H9 (cell line): ENCODE measurements around the gene PRSS16. TPM values are rescaled to one million over a fixed set of nuclear protein-coding genes. Genes with fewer than 3 reads are reported as not detected.

ENCODE experiments used
- DNase-seq: peaks from one replicate; pipeline ENCODE4 v3.0.0-alpha.2; 2017
- H2AFZ ChIP-seq: one replicate; pipeline ENCODE4 v1.6.1; 2013; ENCODE audit warnings: mild to moderate bottlenecking, low read length, control low read depth, moderate library complexity
- H2AK5ac ChIP-seq: 2 replicates; pipeline ENCODE4 v1.6.1; 2013; ENCODE audit warnings: low read length, control low read depth, mixed read lengths; ENCODE audit not compliant: insufficient read length
- H2BK120ac ChIP-seq: one replicate; pipeline ENCODE4 v1.6.1; 2013; ENCODE audit warnings: low read depth, mild to moderate bottlenecking, low read length, control low read depth, inconsistent platforms; ENCODE audit not compliant: poor library complexity, severe bottlenecking
- H2BK12ac ChIP-seq: 2 replicates; pipeline ENCODE4 v1.6.1; 2013; ENCODE audit warnings: low read length, control low read depth, mixed read lengths, low read depth; ENCODE audit not compliant: insufficient read length
- H2BK15ac ChIP-seq: 2 replicates; pipeline ENCODE4 v1.6.1; 2013; ENCODE audit warnings: low read depth, low read length, control low read depth
- H2BK20ac ChIP-seq: one replicate; pipeline ENCODE4 v1.6.1; 2013; ENCODE audit warnings: low read depth, mild to moderate bottlenecking, low read length, control low read depth, inconsistent platforms; ENCODE audit not compliant: poor library complexity, severe bottlenecking
- H2BK5ac ChIP-seq: 2 replicates; pipeline ENCODE4 v1.6.1; 2013; ENCODE audit warnings: low read length, control low read depth, mixed read lengths; ENCODE audit not compliant: insufficient read length
- H3K14ac ChIP-seq: 2 replicates; pipeline ENCODE4 v1.6.1; 2013; ENCODE audit warnings: low read length, control low read depth; ENCODE audit not compliant: insufficient read depth
- H3K18ac ChIP-seq: 2 replicates; pipeline ENCODE4 v1.6.1; 2013; ENCODE audit warnings: low read depth, mild to moderate bottlenecking, mixed read lengths, low read length, control low read depth; ENCODE audit not compliant: insufficient read length
- H3K23ac ChIP-seq: 2 replicates; pipeline ENCODE4 v1.6.1; 2013; ENCODE audit warnings: low read length, control low read depth, mixed read lengths, low read depth; ENCODE audit not compliant: insufficient read length
- H3K23me2 ChIP-seq: 2 replicates; pipeline ENCODE4 v1.6.1; 2013; ENCODE audit warnings: low read depth, mild to moderate bottlenecking, mixed read lengths, low read length, control low read depth; ENCODE audit not compliant: insufficient read length, poor library complexity, severe bottlenecking
- H3K27ac ChIP-seq: 2 replicates; pipeline ENCODE4 v1.5.1; 2013; ENCODE audit warnings: low read length, control low read depth, mixed read lengths, low read depth; ENCODE audit not compliant: insufficient read length
- H3K27me3 ChIP-seq: 2 replicates; pipeline ENCODE4 v1.6.1; 2013; ENCODE audit warnings: low read length, control low read depth, inconsistent platforms; ENCODE audit not compliant: insufficient read depth
- H3K4ac ChIP-seq: 2 replicates; pipeline ENCODE4 v1.6.1; 2013; ENCODE audit warnings: low read depth, mild to moderate bottlenecking, control low read depth, inconsistent platforms, low read length, moderate library complexity
- H3K4me1 ChIP-seq: 2 replicates; pipeline ENCODE4 v1.6.1; 2013; ENCODE audit warnings: low read length, control low read depth, inconsistent platforms; ENCODE audit not compliant: insufficient read depth
- H3K4me2 ChIP-seq: 2 replicates; pipeline ENCODE4 v1.6.1; 2013; ENCODE audit warnings: low read length, control low read depth, mixed read lengths; ENCODE audit not compliant: insufficient read length, insufficient read depth
- H3K56ac ChIP-seq: 2 replicates; pipeline ENCODE4 v1.6.1; 2013; ENCODE audit warnings: low read depth, mild to moderate bottlenecking, mixed read lengths, low read length, control low read depth; ENCODE audit not compliant: insufficient read length
- H3K79me1 ChIP-seq: 2 replicates; pipeline ENCODE4 v1.6.1; 2013; ENCODE audit warnings: low read depth, mild to moderate bottlenecking, moderate library complexity, low read length, control low read depth, inconsistent platforms; ENCODE audit not compliant: insufficient read depth, poor library complexity, severe bottlenecking
- H3K79me2 ChIP-seq: 2 replicates; pipeline ENCODE4 v1.6.1; 2013; ENCODE audit warnings: low read length, control low read depth, inconsistent platforms; ENCODE audit not compliant: insufficient read depth
- H3K9ac ChIP-seq: 2 replicates; pipeline ENCODE4 v1.6.1; 2013; ENCODE audit warnings: low read length, control low read depth, mixed read lengths; ENCODE audit not compliant: insufficient read length; ENCODE audit errors: extremely low read depth
- H3K9me3 ChIP-seq: one replicate; pipeline ENCODE4 v1.6.1; 2013; ENCODE audit warnings: low read depth, low read length, inconsistent platforms; ENCODE audit not compliant: control insufficient read depth
- H3T11ph ChIP-seq: one replicate; pipeline ENCODE4 v1.6.1; 2013; ENCODE audit warnings: mild to moderate bottlenecking, low read length, control low read depth, inconsistent platforms
- H4K20me1 ChIP-seq: one replicate; pipeline ENCODE4 v1.6.1; 2013; ENCODE audit not compliant: control insufficient read depth, insufficient read length, insufficient read depth
- H4K5ac ChIP-seq: 2 replicates; pipeline ENCODE4 v1.6.1; 2013; ENCODE audit warnings: low read depth, mild to moderate bottlenecking, mixed read lengths, low read length, control low read depth; ENCODE audit not compliant: insufficient read length
- H4K8ac ChIP-seq: replicated peaks from 2 replicates; pipeline ENCODE4 v1.6.1; 2013; ENCODE audit warnings: low read length, control low read depth, mixed read lengths, low read depth; ENCODE audit not compliant: insufficient read length
- H4K91ac ChIP-seq: 2 replicates; pipeline ENCODE4 v1.6.1; 2013; ENCODE audit warnings: low read depth, mild to moderate bottlenecking, moderate library complexity, mixed read lengths, low read length, control low read depth; ENCODE audit not compliant: insufficient read length
- H3K27ac Mint-ChIP-seq, 3 experiments: 2 replicates in 2 of 3; 3 replicates in 1 of 3; pipeline ENCODE4 v1.8.0; 2020 to 2021; ENCODE audit warnings: mixed read lengths in 3 of 3, mild to moderate bottlenecking in 1 of 3, moderate library complexity in 1 of 3
- H3K27me3 Mint-ChIP-seq: 2 replicates; pipeline ENCODE4 v1.8.0; 2021; ENCODE audit warnings: low read depth, mild to moderate bottlenecking, moderate library complexity, mixed read lengths
- H3K36me3 Mint-ChIP-seq, 3 experiments: 2 replicates in 2 of 3; 3 replicates in 1 of 3; pipeline ENCODE4 v1.8.0; 2020 to 2021; ENCODE audit warnings: low read depth in 3 of 3, mixed read lengths in 3 of 3; ENCODE audit not compliant: insufficient read depth in 1 of 3
- H3K4me1 Mint-ChIP-seq, 2 experiments: 2 replicates each; pipeline ENCODE4 v1.8.0; 2020; ENCODE audit warnings: mixed read lengths in 2 of 2
- H3K4me3 Mint-ChIP-seq, 2 experiments: 2 replicates in 1 of 2; 3 replicates in 1 of 2; pipeline ENCODE4 v1.8.0; 2020 to 2021; ENCODE audit warnings: mild to moderate bottlenecking in 2 of 2, mixed read lengths in 2 of 2, moderate library complexity in 1 of 2
- H3K9me3 Mint-ChIP-seq, 2 experiments: 2 replicates in 1 of 2; 3 replicates in 1 of 2; pipeline ENCODE4 v1.8.0; 2020; ENCODE audit warnings: mild to moderate bottlenecking in 2 of 2, mixed read lengths in 2 of 2, moderate library complexity in 1 of 2
- WGBS: extraction: QIAGEN DNeasy Blood & Tissue Kit; methylation state at CpG from one replicate; pipeline ENCODE4 v1.1.7; 2013; ENCODE audit warnings: missing lambda C conversion rate, low lambda C conversion rate, mixed read lengths; ENCODE audit not compliant: insufficient read length; ENCODE audit errors: extremely low coverage; 5-methylcytosine and 5-hydroxymethylcytosine counted together
- total RNA-seq: library from RNA; stranded (reverse); gene quantifications from 2 replicates; pipeline ENCODE4 v1.2.1, GENCODE V29; 2021
- TF ChIP-seq, protein P1 (sequence below): fragments of 200-600 bp; sonication (generic); conservative IDR thresholded peaks from 3 replicates; pipeline ENCODE4 v1.8.0; 2021; ENCODE audit warnings: antibody characterized with exemption, mild to moderate bottlenecking

PRSS16 gene
- total RNA-seq, 1 experiment from 2014 or later: 14.8 TPM

DNA sequence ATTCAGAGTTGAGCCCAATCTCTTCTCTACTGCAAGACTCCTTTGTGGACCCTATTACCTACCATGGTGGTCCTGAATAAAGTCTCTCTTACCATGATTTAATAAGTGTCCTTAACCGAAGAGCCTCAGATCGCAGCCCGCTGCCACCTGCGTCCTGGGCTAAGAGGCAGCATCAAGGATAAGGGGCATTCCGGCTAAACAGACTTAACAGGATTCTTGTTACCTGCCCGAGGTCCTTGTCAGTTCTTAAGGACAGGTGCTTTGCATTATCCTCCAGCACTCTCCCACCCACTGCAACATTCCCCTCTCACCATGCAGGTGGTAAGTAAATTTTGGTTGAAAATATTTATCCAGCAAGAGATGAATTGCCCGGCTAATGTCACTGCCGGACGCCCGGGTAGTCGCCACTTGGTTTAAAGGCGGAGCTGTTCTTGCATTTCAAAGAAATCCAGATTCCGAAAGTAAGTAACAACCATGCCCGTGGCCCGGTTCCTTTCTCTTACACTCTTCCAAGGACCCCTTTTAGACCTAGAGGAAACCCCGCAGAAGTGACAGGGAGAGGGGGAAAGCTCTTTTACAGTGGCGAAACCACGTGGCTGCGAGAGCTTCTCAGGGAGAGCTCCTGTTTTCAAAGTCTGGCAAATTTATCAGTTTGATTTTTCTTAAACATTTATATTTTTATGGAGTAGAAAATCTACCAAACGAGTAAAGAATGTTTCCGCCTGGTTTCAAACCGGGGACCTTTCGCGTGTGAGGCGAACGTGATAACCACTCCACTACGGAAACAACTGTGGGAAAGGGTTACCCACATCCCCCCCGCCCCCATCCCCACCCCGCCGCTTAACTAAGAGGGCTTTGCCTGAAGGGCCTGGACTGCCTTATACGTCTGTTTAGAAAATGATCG is 41.9 kb upstream of the PRSS16 start:
- H3K79me2 ChIP-seq: no peaks in the 10 kb centered on the region
- no peak overlapping the region for H2BK12ac ChIP-seq
- no peaks in the 10 kb centered on the region for H4K20me1 ChIP-seq
- Mint-ChIP-seq H3K4me1 (peaks cover 15 to 17% of the 10 kb centered on the region in 2 experiments), H3K27ac (no peak overlapping the region), H3K27me3 (peaks cover 22% of the 10 kb centered on the region), H3K9me3 (no peaks in the 10 kb centered on the region), H3K36me3 (no peaks in the 10 kb centered on the region), H3K4me3 (peak overlapping the region; percentile 83 to 84)
- no peak for DNase-seq
- no peak overlapping the region for H4K5ac ChIP-seq
- H3K79me1 ChIP-seq: no peaks in the 10 kb centered on the region
- H2BK15ac ChIP-seq: no peak overlapping the region
- TF ChIP-seq, protein P1, sequence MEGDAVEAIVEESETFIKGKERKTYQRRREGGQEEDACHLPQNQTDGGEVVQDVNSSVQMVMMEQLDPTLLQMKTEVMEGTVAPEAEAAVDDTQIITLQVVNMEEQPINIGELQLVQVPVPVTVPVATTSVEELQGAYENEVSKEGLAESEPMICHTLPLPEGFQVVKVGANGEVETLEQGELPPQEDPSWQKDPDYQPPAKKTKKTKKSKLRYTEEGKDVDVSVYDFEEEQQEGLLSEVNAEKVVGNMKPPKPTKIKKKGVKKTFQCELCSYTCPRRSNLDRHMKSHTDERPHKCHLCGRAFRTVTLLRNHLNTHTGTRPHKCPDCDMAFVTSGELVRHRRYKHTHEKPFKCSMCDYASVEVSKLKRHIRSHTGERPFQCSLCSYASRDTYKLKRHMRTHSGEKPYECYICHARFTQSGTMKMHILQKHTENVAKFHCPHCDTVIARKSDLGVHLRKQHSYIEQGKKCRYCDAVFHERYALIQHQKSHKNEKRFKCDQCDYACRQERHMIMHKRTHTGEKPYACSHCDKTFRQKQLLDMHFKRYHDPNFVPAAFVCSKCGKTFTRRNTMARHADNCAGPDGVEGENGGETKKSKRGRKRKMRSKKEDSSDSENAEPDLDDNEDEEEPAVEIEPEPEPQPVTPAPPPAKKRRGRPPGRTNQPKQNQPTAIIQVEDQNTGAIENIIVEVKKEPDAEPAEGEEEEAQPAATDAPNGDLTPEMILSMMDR: no peak
- peaks cover 5% of the 10 kb centered on the region for H3K4me1 ChIP-seq
- H3T11ph ChIP-seq: no peak overlapping the region
- no peak overlapping the region for H2BK20ac ChIP-seq
- peaks cover 13% of the 10 kb centered on the region for H3K23me2 ChIP-seq
- no peak overlapping the region for H4K91ac ChIP-seq
- no peaks in the 10 kb centered on the region for H3K9me3 ChIP-seq
- peak overlapping the region; percentile 35 for H3K9ac ChIP-seq
- no peak overlapping the region for H2AK5ac ChIP-seq
- no peak overlapping the region for H2BK5ac ChIP-seq
- H3K23ac ChIP-seq: no peak overlapping the region
- H3K4ac ChIP-seq: no peak overlapping the region
- peak overlapping the region; percentile 59 for H3K4me2 ChIP-seq
- no peak overlapping the region for H3K56ac ChIP-seq
- H3K14ac ChIP-seq: no peak overlapping the region
- no peak overlapping the region for H3K18ac ChIP-seq
- H2BK120ac ChIP-seq: no peak overlapping the region
- no peak overlapping the region for H3K27ac ChIP-seq
- H2AFZ ChIP-seq: peak overlapping the region; percentile 63
- WGBS: no CpG with 5 or more reads among the region's 32 CpGs
- no peak overlapping the region for H4K8ac ChIP-seq
- no peaks in the 10 kb centered on the region for H3K27me3 ChIP-seq
